Breast epithelium (tissue), 4 donors: ENCODE results near the gene CNTN5. TPM values are rescaled to one million over a fixed set of nuclear protein-coding genes. Genes with fewer than 3 reads are reported as not detected.
"Not testable (repeated sequence)": the region's sequence is repeated elsewhere in the genome, so short reads cannot be mapped to it uniquely, and the experiment has no call there.

Experiments used
- DNase-seq, 2 donors: peaks; one replicate each; pipeline ENCODE4 v3.0.0-alpha.2; 2019; ENCODE audit warnings: low spot score in 2 of 2
- H3K27ac ChIP-seq, 2 donors: fragments of 200-600 bp; sonication (generic) in 1 of 2; one replicate each; pipeline ENCODE4 v1.5.1; 2016 to 2019; ENCODE audit warnings: mild to moderate bottlenecking in 1 of 2
- H3K27me3 ChIP-seq, 2 donors: fragments of 200-600 bp; sonication (generic) in 1 of 2; one replicate each; pipeline versions ENCODE4 v1.5.1 to v1.6.0; 2017 to 2019; ENCODE audit warnings: control low read depth in 1 of 2, mild to moderate bottlenecking in 1 of 2
- H3K36me3 ChIP-seq: fragments of 200-600 bp; one replicate; pipeline ENCODE4 v1.5.1; 2019
- H3K4me1 ChIP-seq, 2 donors: fragments of 200-600 bp; sonication (generic); one replicate each; pipeline ENCODE4 v1.5.1; 2016 to 2019; ENCODE audit warnings: control low read depth in 1 of 2
- H3K4me3 ChIP-seq, 3 donors: fragments of 200-600 bp; sonication (generic); 1 replicate in 2 of 3; 2 replicates in 1 of 3; pipeline ENCODE4 v1.5.1; 2016 to 2019; ENCODE audit warnings: mild to moderate bottlenecking in 3 of 3, moderate library complexity in 2 of 3
- H3K9me3 ChIP-seq, 2 donors: fragments of 200-600 bp; sonication (generic) in 1 of 2; one replicate each; pipeline ENCODE4 v1.5.1; 2016 to 2019; ENCODE audit warnings: control low read depth in 1 of 2
- POLR2A ChIP-seq: fragments of 450-650 bp; IDR thresholded peaks from one replicate; pipeline ENCODE4 v1.6.1; 2016; ENCODE audit warnings: antibody characterized with exemption, mild to moderate bottlenecking, moderate library complexity
- POLR2AphosphoS5 ChIP-seq, 3 donors: sonication (generic); formaldehyde crosslinking; IDR thresholded peaks; one replicate each; pipeline ENCODE4 v1.6.1; 2017; ENCODE audit warnings: antibody characterized with exemption in 3 of 3
- intact Hi-C: fragments of 100-400 bp; cut with DNase I; formaldehyde crosslinking; loops from one replicate; pipeline ENCODE4 v1.15.1; 2023; ENCODE audit warnings: low total_unique reads
- total RNA-seq, 3 donors: library from RNA; depleted of rRNA; stranded (reverse); fragments of >200 nt; gene quantifications; one replicate each; pipeline ENCODE4 v1.1.0, GENCODE V29; 2016
- TF ChIP-seq, protein P1 (sequence below), 3 donors: fragments of 450-650 bp; IDR thresholded peaks; one replicate each; pipeline ENCODE4 v1.5.1; 2016 to 2017; ENCODE audit warnings: antibody characterized with exemption in 3 of 3, mild to moderate bottlenecking in 3 of 3, moderate library complexity in 3 of 3

CNTN5 gene
- total RNA-seq, 3 donors from 2014 or later: not detected

DNA sequence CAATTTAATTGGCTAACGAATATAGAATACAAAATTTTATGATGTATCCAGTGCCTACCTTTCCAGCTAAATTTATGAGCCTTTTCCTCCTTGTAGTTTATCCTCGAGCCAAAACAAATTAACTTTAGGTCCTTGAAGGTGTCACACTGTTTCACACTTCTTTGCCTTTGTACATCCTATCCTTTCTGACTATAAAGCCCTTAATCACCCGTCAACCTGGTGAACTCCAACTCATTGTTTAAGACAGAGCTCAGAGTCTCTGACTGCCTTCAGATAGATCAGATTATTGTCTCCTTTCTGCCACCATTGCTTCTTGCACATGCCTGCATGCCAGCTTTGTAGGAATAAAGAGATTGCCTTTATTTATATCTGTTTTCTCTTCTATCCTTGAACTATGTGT lies 58.8 kb downstream of the CNTN5 start:
- H3K27ac ChIP-seq: no peak overlapping the region
- no peak for TF ChIP-seq POLR2AphosphoS5 (IDR thresholded peaks at IDR 0.05)
- TF ChIP-seq, protein P1, sequence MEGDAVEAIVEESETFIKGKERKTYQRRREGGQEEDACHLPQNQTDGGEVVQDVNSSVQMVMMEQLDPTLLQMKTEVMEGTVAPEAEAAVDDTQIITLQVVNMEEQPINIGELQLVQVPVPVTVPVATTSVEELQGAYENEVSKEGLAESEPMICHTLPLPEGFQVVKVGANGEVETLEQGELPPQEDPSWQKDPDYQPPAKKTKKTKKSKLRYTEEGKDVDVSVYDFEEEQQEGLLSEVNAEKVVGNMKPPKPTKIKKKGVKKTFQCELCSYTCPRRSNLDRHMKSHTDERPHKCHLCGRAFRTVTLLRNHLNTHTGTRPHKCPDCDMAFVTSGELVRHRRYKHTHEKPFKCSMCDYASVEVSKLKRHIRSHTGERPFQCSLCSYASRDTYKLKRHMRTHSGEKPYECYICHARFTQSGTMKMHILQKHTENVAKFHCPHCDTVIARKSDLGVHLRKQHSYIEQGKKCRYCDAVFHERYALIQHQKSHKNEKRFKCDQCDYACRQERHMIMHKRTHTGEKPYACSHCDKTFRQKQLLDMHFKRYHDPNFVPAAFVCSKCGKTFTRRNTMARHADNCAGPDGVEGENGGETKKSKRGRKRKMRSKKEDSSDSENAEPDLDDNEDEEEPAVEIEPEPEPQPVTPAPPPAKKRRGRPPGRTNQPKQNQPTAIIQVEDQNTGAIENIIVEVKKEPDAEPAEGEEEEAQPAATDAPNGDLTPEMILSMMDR (IDR thresholded peaks at IDR 0.05): no peak
- TF ChIP-seq POLR2A: no peak

DNA sequence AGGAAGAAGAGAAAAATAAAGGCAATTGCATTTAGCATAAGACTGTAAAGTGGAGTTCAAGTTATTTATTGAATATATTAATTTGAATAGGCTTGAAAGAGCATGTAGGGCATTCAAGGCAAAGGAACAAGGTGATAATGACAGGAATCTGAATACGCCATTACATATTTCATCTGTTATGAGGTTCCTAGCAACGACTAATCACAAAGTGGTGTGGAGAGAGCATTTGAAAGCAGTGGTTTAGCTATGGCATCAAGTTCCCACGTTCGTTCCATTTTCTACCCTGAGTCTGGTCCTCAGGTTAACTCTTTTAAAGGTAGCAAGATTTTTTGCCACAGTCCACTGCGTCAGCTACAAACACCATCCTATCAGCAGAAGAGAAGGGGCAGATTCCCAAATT lies 59.4 kb downstream of the CNTN5 start:
- Histone ChIP-seq H3K4me1 (no peaks in the 10 kb centered on the region), H3K4me3 (no peak overlapping the region), H3K27ac (no peak overlapping the region), H3K27me3 (no peaks in the 10 kb centered on the region), H3K36me3 (no peaks in the 10 kb centered on the region), H3K9me3 (no peaks in the 10 kb centered on the region)
- TF ChIP-seq POLR2A (no peak), POLR2AphosphoS5 (IDR thresholded peaks at IDR 0.05) (no peak)
- TF ChIP-seq, protein P1 (IDR thresholded peaks at IDR 0.05): no peak
- DNase-seq: no peak
- intact Hi-C loops: no loop called here

More for the DNA sequence above, 58.8 kb downstream of the CNTN5 start:
- Histone ChIP-seq H3K4me1 (no peaks in the 10 kb centered on the region), H3K36me3 (no peaks in the 10 kb centered on the region), H3K4me3 (no peak overlapping the region), H3K27me3 (no peaks in the 10 kb centered on the region), H3K9me3 (no peaks in the 10 kb centered on the region)
- intact Hi-C loops: no loop called here
- DNase-seq: no peak

DNA sequence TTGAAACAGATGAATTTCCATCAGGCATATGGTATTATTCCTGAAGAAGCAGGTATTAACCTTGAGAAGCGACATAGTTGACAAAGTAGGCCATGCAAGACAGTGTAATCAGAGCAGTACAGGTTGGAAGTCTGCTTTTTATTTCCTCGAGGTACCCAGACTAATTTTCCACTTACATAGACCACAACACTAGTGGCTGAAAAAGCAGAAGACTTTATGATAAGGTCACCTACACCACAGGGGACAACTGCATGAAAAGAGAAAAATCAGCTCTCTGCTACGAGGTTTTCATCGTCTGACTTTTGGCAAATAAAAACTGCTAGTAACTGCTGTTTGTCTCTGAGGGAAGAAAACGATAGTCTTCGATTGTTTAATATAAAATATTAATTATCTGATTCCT lies 77.5 kb downstream of the CNTN5 start:
- Histone ChIP-seq H3K4me3 (no peak overlapping the region), H3K9me3 (no peaks in the 10 kb centered on the region), H3K36me3 (no peaks in the 10 kb centered on the region), H3K4me1 (no peaks in the 10 kb centered on the region), H3K27ac (no peak overlapping the region), H3K27me3 (no peaks in the 10 kb centered on the region)
- intact Hi-C loops: loop anchor here (1.0 kb wide), 1 partner anchor 16 kb away; no protein-coding TSS in a partner anchor
- no peak for DNase-seq
- TF ChIP-seq POLR2A (no peak), POLR2AphosphoS5 (IDR thresholded peaks at IDR 0.05) (no peak)
- TF ChIP-seq, protein P1 (IDR thresholded peaks at IDR 0.05): no peak

DNA sequence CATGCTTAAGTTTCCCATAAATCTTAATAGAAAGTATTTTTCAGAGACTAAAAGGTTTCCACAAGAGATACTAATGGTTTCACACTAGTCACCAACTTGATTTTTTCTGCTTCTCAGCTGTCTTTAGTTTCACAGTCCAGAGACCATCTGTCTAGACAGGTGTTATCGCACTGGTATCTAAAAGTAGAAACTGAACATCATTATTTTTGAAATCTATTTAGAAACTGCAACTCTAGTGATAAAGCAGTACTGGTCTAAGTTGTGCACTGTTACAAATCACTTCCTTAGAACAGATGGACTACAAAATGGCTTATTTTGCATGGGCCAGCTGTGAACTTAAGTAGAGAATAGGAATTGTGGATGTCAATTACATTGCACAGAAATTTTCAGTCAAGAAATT lies 78.0 kb downstream of the CNTN5 start:
- Histone ChIP-seq H3K36me3 (no peaks in the 10 kb centered on the region), H3K27me3 (no peaks in the 10 kb centered on the region), H3K4me1 (no peaks in the 10 kb centered on the region), H3K4me3 (no peak overlapping the region), H3K9me3 (no peaks in the 10 kb centered on the region), H3K27ac (no peak overlapping the region)
- no peak for DNase-seq
- intact Hi-C loops: loop anchor here (1.0 kb wide), 1 partner anchor 16 kb away; no protein-coding TSS in a partner anchor
- no peak for TF ChIP-seq POLR2AphosphoS5 (IDR thresholded peaks at IDR 0.05)
- no peak for TF ChIP-seq POLR2A

DNA sequence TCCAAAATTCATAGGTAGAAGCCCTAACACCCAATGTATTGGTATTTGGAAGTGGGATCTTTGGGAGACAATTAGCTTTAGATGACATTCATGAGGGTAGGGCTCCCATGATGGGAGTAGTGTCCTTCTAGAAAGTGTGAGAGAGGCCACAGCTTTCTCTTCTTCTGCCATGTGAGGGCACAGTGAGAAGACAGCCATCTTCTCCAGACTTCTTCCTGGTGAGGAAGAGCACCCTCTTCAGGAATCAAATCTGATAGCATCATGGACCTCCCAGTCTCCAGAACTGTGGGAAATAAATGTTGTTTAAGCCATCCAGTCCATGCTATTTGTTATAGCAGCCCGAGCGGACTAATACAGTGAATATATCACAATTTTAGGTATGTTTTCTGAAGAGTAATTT lies 96.9 kb downstream of the CNTN5 start:
- Histone ChIP-seq H3K4me3 (no peak overlapping the region), H3K4me1 (no peaks in the 10 kb centered on the region), H3K27ac (no peak overlapping the region), H3K36me3 (no peaks in the 10 kb centered on the region), H3K9me3 (no peaks in the 10 kb centered on the region), H3K27me3 (no peaks in the 10 kb centered on the region)
- no peak for TF ChIP-seq POLR2A
- TF ChIP-seq, protein P1 (IDR thresholded peaks at IDR 0.05): no peak
- no peak for TF ChIP-seq POLR2AphosphoS5 (IDR thresholded peaks at IDR 0.05)
- no peak for DNase-seq
- intact Hi-C loops: no loop called here

DNA sequence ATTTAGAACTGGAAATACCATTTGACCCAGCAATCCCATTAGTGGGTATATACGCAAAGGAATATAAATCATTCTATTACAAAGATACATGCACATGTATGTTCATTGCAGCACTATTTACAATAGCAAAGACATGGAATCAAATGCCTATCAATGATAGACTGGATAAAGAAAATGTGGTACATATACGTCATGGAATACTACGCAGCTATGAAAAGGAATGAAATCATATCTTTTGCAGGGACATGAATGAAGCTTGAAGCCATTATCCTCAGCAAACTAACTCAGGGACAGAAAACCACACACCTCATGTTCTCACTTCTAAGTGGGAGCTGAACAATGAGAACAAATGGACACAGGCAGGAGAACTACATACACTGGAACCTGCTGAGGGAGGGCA lies 113.1 kb downstream of the CNTN5 start:
- DNase-seq, intact Hi-C loops, H3K27ac ChIP-seq, H3K36me3 ChIP-seq, H3K4me3 ChIP-seq, H3K27me3 ChIP-seq, H3K4me1 ChIP-seq: not testable (repeated sequence)
- H3K9me3 ChIP-seq: peaks cover 0 to 13% of the 10 kb centered on the region in 2 donors
